ENCODE data around the gene TMEM80.

GRCh38 chr11:726278-727220 lies 30.9 kb downstream of the TMEM80 start:
- TF ChIP-seq CTCF (IDR thresholded peaks at IDR 0.05): no peak
- no peak for TF ChIP-seq POLR2A (IDR thresholded peaks at IDR 0.05)
